ENCODE measurements around the gene PXYLP1.

The PXYLP1 gene

GRCh38 chr3:141342386-141342785 lies 110.8 kb downstream of the PXYLP1 start:
- in situ Hi-C loops (cut with MboI; ENCODE audit: low sequenced_read_pairs), result no loop called here

- in situ Hi-C loops (cut with MboI; ENCODE audit: low sequenced_read_pairs), result no loop called here
Observed at GRCh38 chr3:141343077-141343476, 111.5 kb downstream of the PXYLP1 start.

- in situ Hi-C loops (cut with MboI; ENCODE audit: low sequenced_read_pairs), result no loop called here
Observed at GRCh38 chr3:141343865-141344271, 112.2 kb downstream of the PXYLP1 start.

Data from hTERT RPE-1 (cell line).